Natural killer cell (primary cell): ENCODE data around the gene RAPGEF1. TPM values are rescaled to one million over a fixed set of nuclear protein-coding genes. Genes with fewer than 3 reads are reported as not detected.

Experiments used
- ATAC-seq, 3 donors: fragments of 150-1000 bp in 2 of 3; fragments of 200-7000 bp in 1 of 3; cut with Tn5 transposase; 1 replicate in 1 of 3; 2 replicates in 2 of 3; pipeline ENCODE4 v1.10.0; 2021; ENCODE audit warnings: mild to moderate bottlenecking in 2 of 3, moderate library complexity in 2 of 3
- DNase-seq, 2 donors: peaks; one replicate each; pipeline versions ENCODE4 v3.0.0 to v3.0.0-alpha.2; 2013 to 2021; ENCODE audit warnings: mixed read lengths in 1 of 2
- H3K27ac ChIP-seq: one replicate; pipeline ENCODE4 v1.5.1; 2013; ENCODE audit warnings: mild to moderate bottlenecking, low read length
- H3K27me3 ChIP-seq: one replicate; pipeline ENCODE4 v1.6.1; 2013; ENCODE audit warnings: low read length; ENCODE audit not compliant: control insufficient read depth, insufficient read depth
- H3K36me3 ChIP-seq: one replicate; pipeline ENCODE4 v1.6.1; 2013; ENCODE audit warnings: low read length; ENCODE audit not compliant: control insufficient read depth, insufficient read depth
- H3K4me1 ChIP-seq: one replicate; pipeline ENCODE4 v1.6.1; 2013; ENCODE audit warnings: low read length; ENCODE audit not compliant: control insufficient read depth, insufficient read depth
- H3K4me3 ChIP-seq: one replicate; pipeline ENCODE4 v1.5.1; 2013; ENCODE audit warnings: low read length
- H3K9me3 ChIP-seq: one replicate; pipeline ENCODE4 v1.6.1; 2013; ENCODE audit warnings: low read length; ENCODE audit not compliant: control insufficient read depth, insufficient read depth
- H3K27ac Mint-ChIP-seq, 2 donors: one replicate each; pipeline ENCODE4 v1.8.0; 2022; ENCODE audit warnings: mild to moderate bottlenecking in 2 of 2, mixed read lengths in 2 of 2, moderate library complexity in 1 of 2
- H3K27me3 Mint-ChIP-seq, 2 donors: one replicate each; pipeline ENCODE4 v1.8.0; 2022; ENCODE audit warnings: low read depth in 2 of 2, mixed read lengths in 2 of 2
- H3K36me3 Mint-ChIP-seq: one replicate; pipeline ENCODE4 v1.8.0; 2022; ENCODE audit warnings: mixed read lengths
- H3K4me1 Mint-ChIP-seq, 2 donors: one replicate each; pipeline ENCODE4 v1.8.0; 2022; ENCODE audit warnings: mixed read lengths in 2 of 2
- H3K4me3 Mint-ChIP-seq: one replicate; pipeline ENCODE4 v1.8.0; 2022; ENCODE audit warnings: mild to moderate bottlenecking, moderate library complexity, mixed read lengths
- H3K9me3 Mint-ChIP-seq, 2 donors: one replicate each; pipeline ENCODE4 v1.8.0; 2022; ENCODE audit warnings: mixed read lengths in 2 of 2
- CTCF ChIP-seq: fragments of 200-600 bp; IDR thresholded peaks from one replicate; pipeline ENCODE4 v1.8.0; 2022; ENCODE audit warnings: antibody characterized with exemption
- WGBS: methylation state at CpG from one replicate; pipeline ENCODE4 v1.1.7; 2013; ENCODE audit warnings: missing lambda C conversion rate; ENCODE audit not compliant: insufficient coverage; 5-methylcytosine and 5-hydroxymethylcytosine counted together
- intact Hi-C: fragments of 100-400 bp; cut with micrococcal nuclease; formaldehyde crosslinking; loops from one replicate; pipeline ENCODE4 v1.14.2; 2022
- total RNA-seq, 4 donors: library from RNA; stranded (reverse); fragments of 120-200 nt in 1 of 4; gene quantifications; one replicate each; pipeline versions ENCODE4 v1.2.3 to v1.2.4, GENCODE V29; 2013 to 2022

Gene RAPGEF1
- total RNA-seq, 3 donors from 2014 or later (not counting 1 experiment from before 2014, with no cell fraction given) = 210 to 224 (median 222) TPM

GRCh38 chr9:131555841-131556673 is 183.8 kb downstream of the RAPGEF1 start:
- Histone ChIP-seq H3K27ac (no peak overlapping the region), H3K4me3 (no peak overlapping the region), H3K36me3 (no peaks in the 10 kb centered on the region), H3K4me1 (peaks cover 4% of the 10 kb centered on the region), H3K9me3 (no peaks in the 10 kb centered on the region), H3K27me3 (peaks cover 21% of the 10 kb centered on the region)
- 91% methylated on average over 15 of the region's 15 CpGs for WGBS
- no peak for TF ChIP-seq CTCF
- H3K36me3 Mint-ChIP-seq = no peaks in the 10 kb centered on the region
- peaks cover 6 to 29% of the 10 kb centered on the region in 2 donors for H3K27me3 Mint-ChIP-seq
- H3K9me3 Mint-ChIP-seq = no peaks in the 10 kb centered on the region
- ATAC-seq = no peak
- H3K27ac Mint-ChIP-seq = no peak overlapping the region
- intact Hi-C loops = no loop called here
- no peaks in the 10 kb centered on the region for H3K4me1 Mint-ChIP-seq
- no peak for DNase-seq
- H3K4me3 Mint-ChIP-seq = no peak overlapping the region

GRCh38 chr9:131554843-131555351 is 185.0 kb downstream of the RAPGEF1 start:
- Mint-ChIP-seq H3K4me3 (no peak overlapping the region), H3K27ac (no peak overlapping the region), H3K36me3 (no peaks in the 10 kb centered on the region), H3K9me3 (no peaks in the 10 kb centered on the region), H3K27me3 (peaks cover 14 to 37% of the 10 kb centered on the region in 2 donors), H3K4me1 (no peaks in the 10 kb centered on the region)
- Histone ChIP-seq H3K4me3 (no peak overlapping the region), H3K27me3 (peaks cover 21% of the 10 kb centered on the region), H3K27ac (no peak overlapping the region), H3K36me3 (no peaks in the 10 kb centered on the region), H3K9me3 (no peaks in the 10 kb centered on the region), H3K4me1 (peaks cover 4% of the 10 kb centered on the region)
- intact Hi-C loops = no loop called here
- TF ChIP-seq CTCF = no peak
- ATAC-seq = peak in 1 of 3 donors; percentile 49
- no peak for DNase-seq
- 24% methylated on average over 54 of the region's 54 CpGs for WGBS

GRCh38 chr9:131554087-131554842 is 185.6 kb downstream of the RAPGEF1 start:
- intact Hi-C loops = no loop called here
- H3K4me1 ChIP-seq = peaks cover 4% of the 10 kb centered on the region
- no peak overlapping the region for H3K4me3 ChIP-seq
- DNase-seq (no peak), ATAC-seq (peak in 1 of 3 donors; percentile 10)
- Mint-ChIP-seq H3K27me3 (peaks cover 20 to 44% of the 10 kb centered on the region in 2 donors), H3K4me1 (no peaks in the 10 kb centered on the region), H3K4me3 (no peak overlapping the region), H3K9me3 (no peaks in the 10 kb centered on the region), H3K27ac (no peak overlapping the region), H3K36me3 (no peaks in the 10 kb centered on the region)
- H3K27ac ChIP-seq = no peak overlapping the region
- no peaks in the 10 kb centered on the region for H3K9me3 ChIP-seq
- peaks cover 21% of the 10 kb centered on the region for H3K27me3 ChIP-seq
- no peak for TF ChIP-seq CTCF
- no peaks in the 10 kb centered on the region for H3K36me3 ChIP-seq
- WGBS = 35% methylated on average over 60 of the region's 60 CpGs
